HepG2 (cell line): ENCODE results near the gene DCN. TPM values are rescaled to one million over a fixed set of nuclear protein-coding genes. Genes with fewer than 3 reads are reported as not detected.

Source experiments
- ATAC-seq: fragments of 200-7000 bp; cut with Tn5 transposase; 3 replicates; pipeline ENCODE4 v1.9.1; 2020; ENCODE audit warnings: mild to moderate bottlenecking, moderate library complexity
- BruUV-seq: library from RNA; stranded (reverse); fragments of 400-500 nt; replicated peaks from 2 replicates; lab custom pipeline; 2021; lab: Mats Ljungman, UMichigan
- CTCF ChIA-PET: fragments of 300-600 bp; formaldehyde crosslinking; extraction: SDS; loops from one replicate; lab custom pipeline; 2021; ENCODE audit warnings: low total read pairs, inconsistent platforms, low intra/inter-chr PET ratio; lab: Yijun Ruan, JAX
- POLR2A ChIA-PET: fragments of 350-600 bp; sonication (Branson Sonifier 250); formaldehyde crosslinking; loops from one replicate; lab custom pipeline; 2020; ENCODE audit warnings: antibody characterized with exemption, inconsistent platforms; lab: Yijun Ruan, JAX
- DNase-seq: peaks from one replicate; pipeline ENCODE4 v3.0.0-alpha.2; 2015; ENCODE audit warnings: low spot score
- FAIRE-seq: peaks from 3 replicates; lab custom pipeline; 2011; peaks lifted over from hg19 to GRCh38; lab: Jason Lieb, UNC
- H2AFZ ChIP-seq: one replicate; pipeline ENCODE4 v1.6.1; 2011; ENCODE audit warnings: low read length, inconsistent platforms
- H3K27ac ChIP-seq: fragments of 300-600 bp; 3 replicates; pipeline ENCODE4 v1.8.0; 2011; ENCODE audit warnings: mixed run types, mild to moderate bottlenecking, mixed read lengths, low read length, inconsistent platforms; ENCODE audit not compliant: insufficient read depth; ENCODE audit errors: extremely low read length
- H3K27me3 ChIP-seq, 2 experiments: fragments of 200-600 bp in 1 of 2; 2 replicates in 1 of 2; 3 replicates in 1 of 2; pipeline versions ENCODE4 v1.6.0 to v1.8.0; 2011; ENCODE audit warnings: low read length in 2 of 2, mild to moderate bottlenecking in 2 of 2, moderate library complexity in 2 of 2, inconsistent platforms in 1 of 2; ENCODE audit not compliant: insufficient read depth in 2 of 2, control insufficient read depth in 1 of 2
- H3K36me3 ChIP-seq, 2 experiments: fragments of 200-600 bp in 1 of 2; replicated peaks in 1 of 2; 2 replicates in 1 of 2; 3 replicates in 1 of 2; pipeline versions ENCODE4 v1.5.1 to v1.8.0; 2011; ENCODE audit warnings: low read length in 2 of 2, inconsistent platforms in 1 of 2; ENCODE audit not compliant: insufficient read depth in 2 of 2, control insufficient read depth in 1 of 2
- H3K4me1 ChIP-seq: 2 replicates; pipeline ENCODE4 v1.5.1; 2012; ENCODE audit warnings: low read length, inconsistent platforms; ENCODE audit not compliant: insufficient read depth
- H3K4me2 ChIP-seq: 2 replicates; pipeline ENCODE4 v1.6.0; 2011; ENCODE audit warnings: low read depth, low read length, inconsistent platforms
- H3K4me3 ChIP-seq, 3 experiments: fragments of 200-600 bp in 1 of 3; sonication (generic), shearing (Covaris generic) in 1 of 3; replicated peaks in 1 of 3; 2 replicates each; pipeline ENCODE4 v1.5.1; 2011 to 2016; ENCODE audit warnings: low read length in 3 of 3, inconsistent platforms in 2 of 3, low read depth in 2 of 3, mild to moderate bottlenecking in 2 of 3, control low read depth in 1 of 3, mixed read lengths in 1 of 3; ENCODE audit not compliant: insufficient read depth in 1 of 3
- H3K79me2 ChIP-seq: one replicate; pipeline ENCODE4 v1.6.1; 2011; ENCODE audit warnings: low read length, inconsistent platforms; ENCODE audit not compliant: insufficient read depth
- H3K9ac ChIP-seq: 2 replicates; pipeline ENCODE4 v1.6.0; 2011; ENCODE audit warnings: mild to moderate bottlenecking, low read depth, low read length, inconsistent platforms; ENCODE audit not compliant: insufficient read depth
- H3K9me3 ChIP-seq: 2 replicates; pipeline ENCODE4 v1.5.1; 2012; ENCODE audit warnings: mild to moderate bottlenecking, low read length
- H4K20me1 ChIP-seq: 2 replicates; pipeline ENCODE4 v1.6.0; 2011; ENCODE audit warnings: inconsistent platforms, mild to moderate bottlenecking, low read length, moderate library complexity; ENCODE audit not compliant: insufficient read depth
- BORCS8-MEF2B ChIP-seq: sonication (generic); formaldehyde crosslinking; IDR thresholded peaks from 2 replicates; pipeline ENCODE4 v1.8.0; 2022; ENCODE audit warnings: mild to moderate bottlenecking, missing genetic modification reagents
- FOXC1 ChIP-seq: sonication (generic); formaldehyde crosslinking; IDR thresholded peaks from 2 replicates; pipeline ENCODE4 v1.8.0; 2022; ENCODE audit warnings: mild to moderate bottlenecking, missing genetic modification reagents, borderline replicate concordance
- KLF13 ChIP-seq: sonication (generic); formaldehyde crosslinking; IDR thresholded peaks from 2 replicates; pipeline ENCODE4 v1.4.0; 2020; ENCODE audit warnings: mild to moderate bottlenecking, missing genetic modification reagents
- PHF5A ChIP-seq: IDR thresholded peaks from one replicate; pipeline ENCODE4 v1.6.1; 2018; ENCODE audit warnings: low read depth, missing genetic modification reagents; ENCODE audit not compliant: unreplicated experiment
- SNAPC4 ChIP-seq: sonication (generic); formaldehyde crosslinking; IDR thresholded peaks from 2 replicates; pipeline ENCODE4 v1.4.0; 2020; ENCODE audit warnings: mild to moderate bottlenecking, missing genetic modification reagents
- TAF15 ChIP-seq: fragments of 200-400 bp; formaldehyde crosslinking; IDR thresholded peaks from one replicate; pipeline ENCODE4 v1.6.1; 2018; ENCODE audit warnings: mild to moderate bottlenecking, low read depth, low read length; ENCODE audit not compliant: poor library complexity, severe bottlenecking
- ZC3H13 ChIP-seq: sonication (generic); formaldehyde crosslinking; IDR thresholded peaks from 2 replicates; pipeline ENCODE4 v1.8.1; 2023; ENCODE audit warnings: mild to moderate bottlenecking, missing genetic modification reagents, moderate library complexity
- ZNF12 ChIP-seq: sonication (generic); formaldehyde crosslinking; IDR thresholded peaks from 2 replicates; pipeline ENCODE4 v1.5.0; 2020; ENCODE audit warnings: missing genetic modification reagents
- ZNF570 ChIP-seq: sonication (generic); formaldehyde crosslinking; IDR thresholded peaks from 2 replicates; pipeline ENCODE4 v1.4.0; 2020; ENCODE audit warnings: mild to moderate bottlenecking, missing genetic modification reagents, borderline replicate concordance
- ZNF577 ChIP-seq: sonication (generic); formaldehyde crosslinking; IDR thresholded peaks from 2 replicates; pipeline ENCODE4 v1.4.0; 2020; ENCODE audit warnings: mild to moderate bottlenecking, low read depth, missing genetic modification reagents, borderline replicate concordance
- ZSCAN25 ChIP-seq: sonication (generic); formaldehyde crosslinking; IDR thresholded peaks from 2 replicates; pipeline ENCODE4 v1.8.0; 2022; ENCODE audit warnings: mild to moderate bottlenecking, missing genetic modification reagents
- in situ Hi-C: cut with HindIII; loops from 2 replicates; pipeline ENCODE4 v1.10.0; 2017; ENCODE audit warnings: low pct_unique_long_range_greater_than_20kb; ENCODE audit not compliant: extremely low pct_ligation_motif_present
- intact Hi-C: fragments of 100-400 bp; cut with micrococcal nuclease; formaldehyde crosslinking; loops from one replicate; pipeline ENCODE4 v1.10.0; 2022; ENCODE audit not compliant: unreplicated experiment
- polyA plus RNA-seq, 8 experiments: library from polyadenylated mRNA; depleted of rRNA in 3 of 8; stranded (reverse) in 7 of 8; unstranded in 1 of 8; fragments of >200 nt; fragmentation: Illumina TruSeq in 4 of 8; extraction: Trizol in 4 of 8; gene quantifications; 2 replicates each; pipeline versions ENCODE4 v1.2.1 to v1.2.3, GENCODE V29; 2011 to 2016; ENCODE audit warnings: low read depth in 4 of 8, missing spikeins in 1 of 8, mixed read lengths in 1 of 8; ENCODE audit not compliant: insufficient read depth in 1 of 8
- total RNA-seq, 5 experiments: library from RNA; depleted of rRNA; stranded (reverse); fragments of >200 nt; fragmentation: Illumina TruSeq; extraction: Trizol; gene quantifications; 2 replicates each; pipeline ENCODE4 v1.2.3, GENCODE V29; 2016; ENCODE audit warnings: low read depth in 1 of 5
- TF ChIP-seq, protein P1 (sequence below): sonication (generic); formaldehyde crosslinking; conservative IDR thresholded peaks from 2 replicates; pipeline ENCODE4 v1.8.0; 2022; ENCODE audit warnings: mild to moderate bottlenecking, moderate library complexity, missing genetic modification reagents

DCN gene
- total and polyA plus RNA-seq, 2 of the 13 experiments (the other 11 are each of a cell fraction or from before 2014, with no cell fraction given), result not detected

DNA sequence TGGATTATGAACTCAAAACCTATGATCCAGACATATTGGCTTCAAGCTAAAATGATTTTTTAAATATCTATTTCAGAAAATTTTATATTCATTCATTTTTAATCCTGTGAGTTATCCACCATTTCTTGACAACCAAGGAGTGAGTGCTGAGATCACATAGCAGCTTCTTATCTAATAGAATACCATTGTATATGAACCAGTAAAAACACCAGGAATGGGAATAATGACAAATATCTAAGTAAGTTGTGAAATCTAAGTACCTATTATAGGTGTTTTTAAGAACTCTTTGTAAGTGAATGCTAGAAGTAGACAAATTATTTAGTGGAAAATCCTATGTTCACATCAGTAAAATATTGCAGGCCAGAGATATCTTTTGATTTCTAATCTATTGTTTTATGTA, 79.5 kb downstream of the DCN start:
- H3K79me2 ChIP-seq, result no peaks in the 10 kb centered on the region
- in situ Hi-C loops (loop anchor here (10.0 kb wide), 1 partner anchor 118 kb away; no protein-coding TSS in a partner anchor), intact Hi-C loops (no loop called here)
- ChIA-PET POLR2A (no interaction called here), CTCF (no interaction called here)
- FAIRE-seq (no peak), DNase-seq (no peak), ATAC-seq (no peak)
- H4K20me1 ChIP-seq, result no peaks in the 10 kb centered on the region
- no peak overlapping the region for H3K4me3 ChIP-seq
- no peak for TF ChIP-seq SNAPC4 (CRISPR knock-in tag)
- TF ChIP-seq BORCS8-MEF2B (CRISPR knock-in tag), result no peak
- TF ChIP-seq KLF13 (CRISPR knock-in tag), result no peak
- no peak for TF ChIP-seq ZNF12 (CRISPR knock-in tag)
- no peak for TF ChIP-seq ZSCAN25 (CRISPR knock-in tag)
- TF ChIP-seq PHF5A, result no peak
- TF ChIP-seq ZNF570 (CRISPR knock-in tag), result no peak
- no peak for TF ChIP-seq TAF15
- no peak for TF ChIP-seq FOXC1 (CRISPR knock-in tag)
- no peak for TF ChIP-seq ZC3H13 (CRISPR knock-in tag)
- TF ChIP-seq, protein P1, sequence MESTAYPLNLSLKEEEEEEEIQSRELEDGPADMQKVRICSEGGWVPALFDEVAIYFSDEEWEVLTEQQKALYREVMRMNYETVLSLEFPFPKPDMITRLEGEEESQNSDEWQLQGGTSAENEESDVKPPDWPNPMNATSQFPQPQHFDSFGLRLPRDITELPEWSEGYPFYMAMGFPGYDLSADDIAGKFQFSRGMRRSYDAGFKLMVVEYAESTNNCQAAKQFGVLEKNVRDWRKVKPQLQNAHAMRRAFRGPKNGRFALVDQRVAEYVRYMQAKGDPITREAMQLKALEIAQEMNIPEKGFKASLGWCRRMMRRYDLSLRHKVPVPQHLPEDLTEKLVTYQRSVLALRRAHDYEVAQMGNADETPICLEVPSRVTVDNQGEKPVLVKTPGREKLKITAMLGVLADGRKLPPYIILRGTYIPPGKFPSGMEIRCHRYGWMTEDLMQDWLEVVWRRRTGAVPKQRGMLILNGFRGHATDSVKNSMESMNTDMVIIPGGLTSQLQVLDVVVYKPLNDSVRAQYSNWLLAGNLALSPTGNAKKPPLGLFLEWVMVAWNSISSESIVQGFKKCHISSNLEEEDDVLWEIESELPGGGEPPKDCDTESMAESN (CRISPR knock-in tag), result no peak
- no peak for TF ChIP-seq ZNF577 (CRISPR knock-in tag)
- H3K4me2 ChIP-seq, result no peak overlapping the region
- H3K27ac ChIP-seq, result no peak overlapping the region
- H3K4me1 ChIP-seq, result no peaks in the 10 kb centered on the region
- no peak overlapping the region for H2AFZ ChIP-seq
- BruUV-seq, result no TSS peak
- H3K9me3 ChIP-seq, result no peaks in the 10 kb centered on the region
- H3K27me3 ChIP-seq, result no peaks in the 10 kb centered on the region
- no peak overlapping the region for H3K9ac ChIP-seq
- H3K36me3 ChIP-seq, result no peaks in the 10 kb centered on the region
